ENCODE data around the gene EFNB3.

Gene EFNB3

GRCh38 chr17:7716901-7717755, 12.1 kb downstream of the EFNB3 start, which contains the start of gene DNAH2:
Gene DNAH2, plus strand, starts transcription at chr17:7717744. Its CDS starts 1,991 bp downstream, at chr17:7719735.
- H3K27ac ChIP-seq: peak within 1 kb of the TSS; percentile 63
- TF ChIP-seq CTCF (conservative IDR thresholded peaks at IDR 0.05): peak; percentile 59

- no peak for TF ChIP-seq CTCF (conservative IDR thresholded peaks at IDR 0.05)
- H3K27ac ChIP-seq: no peak overlapping the region
These were observed 12.9 kb downstream of the EFNB3 start for GRCh38 chr17:7717756-7718350.

GRCh38 chr17:7719661-7720060, 14.7 kb downstream of the EFNB3 start:
- TF ChIP-seq CTCF (conservative IDR thresholded peaks at IDR 0.05): no peak
- no peak overlapping the region for H3K27ac ChIP-seq

GRCh38 chr17:7720125-7720524, 15.1 kb downstream of the EFNB3 start:
- no peak overlapping the region for H3K27ac ChIP-seq
- no peak for TF ChIP-seq CTCF (conservative IDR thresholded peaks at IDR 0.05)

- no peak overlapping the region for H3K27ac ChIP-seq
- TF ChIP-seq CTCF (conservative IDR thresholded peaks at IDR 0.05): no peak
These were observed 16.6 kb downstream of the EFNB3 start for GRCh38 chr17:7721612-7722011.

- H3K27ac ChIP-seq: no peak overlapping the region
- no peak for TF ChIP-seq CTCF (conservative IDR thresholded peaks at IDR 0.05)
These were observed 22.9 kb downstream of the EFNB3 start for GRCh38 chr17:7727886-7728285.

- no peak for TF ChIP-seq CTCF (conservative IDR thresholded peaks at IDR 0.05)
- H3K27ac ChIP-seq: no peak overlapping the region
These were observed 24.8 kb downstream of the EFNB3 start for GRCh38 chr17:7729816-7730215.

Measured in VCaP (cell line).